Upper lobe of left lung (tissue), 4 donors: ENCODE data around the gene ISX.

ENCODE experiments used
- CTCF ChIP-seq, 6 experiments: fragments of 450-650 bp in 4 of 6; fragments of 200-600 bp in 2 of 6; sonication (generic) in 2 of 6; IDR thresholded peaks; one replicate each; pipeline ENCODE4 v1.5.1; 2016 to 2019; ENCODE audit warnings: antibody characterized with exemption in 6 of 6
- EP300 ChIP-seq, 4 donors: sonication (generic); formaldehyde crosslinking; IDR thresholded peaks; one replicate each; pipeline ENCODE4 v1.5.1; 2017; ENCODE audit warnings: antibody characterized with exemption in 4 of 4, control low read depth in 2 of 4
- POLR2A ChIP-seq, 4 donors: fragments of 450-650 bp; IDR thresholded peaks; one replicate each; pipeline ENCODE4 v1.5.1; 2016 to 2017; ENCODE audit warnings: antibody characterized with exemption in 4 of 4, mild to moderate bottlenecking in 2 of 4
- POLR2AphosphoS5 ChIP-seq, 2 donors: sonication (generic); formaldehyde crosslinking; IDR thresholded peaks; one replicate each; pipeline ENCODE4 v1.5.1; 2017; ENCODE audit warnings: antibody characterized with exemption in 2 of 2

DNA sequence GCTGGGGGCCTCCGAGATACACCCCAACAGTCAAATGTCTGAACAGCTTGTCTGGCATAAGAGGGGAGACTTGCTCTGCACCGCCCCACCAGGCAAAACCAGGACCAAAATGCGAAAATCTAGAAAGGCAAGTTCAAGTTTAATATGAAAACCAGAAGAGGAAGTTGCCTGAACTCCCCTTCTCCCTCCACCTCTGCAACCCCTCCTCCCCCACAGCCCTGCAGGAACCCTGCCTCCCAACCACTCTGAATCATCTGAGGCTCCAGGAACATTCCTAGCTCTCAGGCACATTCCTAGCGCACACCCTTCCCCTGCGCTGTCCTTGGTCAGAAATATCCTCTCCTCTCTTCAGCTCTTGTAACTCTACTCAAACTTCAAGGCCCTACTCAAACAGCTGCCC, 36.7 kb downstream of the ISX start:
- TF ChIP-seq EP300 (IDR thresholded peaks at IDR 0.05), result no peak
- TF ChIP-seq POLR2AphosphoS5 (IDR thresholded peaks at IDR 0.05), result no peak
- TF ChIP-seq CTCF (IDR thresholded peaks at IDR 0.05), result no peak
- TF ChIP-seq POLR2A (IDR thresholded peaks at IDR 0.05), result no peak
